NCI-H345 treated with DMSO at 0.1 percent for 48 hours (cell line): ENCODE measurements around the gene CDKN1B.

ENCODE experiments used
- DNase-seq: peaks from one replicate; lab custom pipeline; 2025; ENCODE audit not compliant: unreplicated experiment; lab: John Stamatoyannopoulos, UW

The CDKN1B gene

DNA sequence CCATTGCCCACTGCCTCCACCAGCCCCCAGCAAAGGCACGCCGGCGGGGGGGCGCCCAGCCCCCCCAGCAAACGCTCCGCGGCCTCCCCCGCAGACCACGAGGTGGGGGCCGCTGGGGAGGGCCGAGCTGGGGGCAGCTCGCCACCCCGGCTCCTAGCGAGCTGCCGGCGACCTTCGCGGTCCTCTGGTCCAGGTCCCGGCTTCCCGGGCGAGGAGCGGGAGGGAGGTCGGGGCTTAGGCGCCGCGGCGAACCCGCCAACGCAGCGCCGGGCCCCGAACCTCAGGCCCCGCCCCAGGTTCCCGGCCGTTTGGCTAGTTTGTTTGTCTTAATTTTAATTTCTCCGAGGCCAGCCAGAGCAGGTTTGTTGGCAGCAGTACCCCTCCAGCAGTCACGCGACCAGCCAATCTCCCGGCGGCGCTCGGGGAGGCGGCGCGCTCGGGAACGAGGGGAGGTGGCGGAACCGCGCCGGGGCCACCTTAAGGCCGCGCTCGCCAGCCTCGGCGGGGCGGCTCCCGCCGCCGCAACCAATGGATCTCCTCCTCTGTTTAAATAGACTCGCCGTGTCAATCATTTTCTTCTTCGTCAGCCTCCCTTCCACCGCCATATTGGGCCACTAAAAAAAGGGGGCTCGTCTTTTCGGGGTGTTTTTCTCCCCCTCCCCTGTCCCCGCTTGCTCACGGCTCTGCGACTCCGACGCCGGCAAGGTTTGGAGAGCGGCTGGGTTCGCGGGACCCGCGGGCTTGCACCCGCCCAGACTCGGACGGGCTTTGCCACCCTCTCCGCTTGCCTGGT is at the start of gene CDKN1B:
TSS of gene CDKN1B (plus strand) at position 576 of the 793 bp plus-strand sequence. CDS start 472 bp downstream, outside the sequence.
- peak; percentile 84 for DNase-seq

DNA sequence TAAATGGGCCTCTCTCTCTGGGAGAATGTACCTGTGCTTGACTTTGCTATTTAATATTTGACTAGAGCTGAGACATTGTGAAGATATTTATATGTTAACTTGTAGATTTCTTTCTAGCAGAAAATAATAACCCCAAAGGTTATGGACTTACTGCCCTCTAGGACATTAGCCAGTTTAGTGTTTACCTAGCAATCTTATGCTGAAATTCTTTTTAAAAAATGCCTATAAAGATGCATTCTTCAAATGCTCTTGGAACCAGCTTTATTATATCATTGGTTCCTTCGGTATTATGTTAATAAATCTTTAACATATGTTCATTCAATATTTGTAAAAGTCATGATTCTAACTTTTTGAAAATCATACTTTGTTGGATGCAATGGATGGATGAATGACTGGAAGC is 49.2 kb upstream of the CDKN1B start:
- DNase-seq = no peak

DNA sequence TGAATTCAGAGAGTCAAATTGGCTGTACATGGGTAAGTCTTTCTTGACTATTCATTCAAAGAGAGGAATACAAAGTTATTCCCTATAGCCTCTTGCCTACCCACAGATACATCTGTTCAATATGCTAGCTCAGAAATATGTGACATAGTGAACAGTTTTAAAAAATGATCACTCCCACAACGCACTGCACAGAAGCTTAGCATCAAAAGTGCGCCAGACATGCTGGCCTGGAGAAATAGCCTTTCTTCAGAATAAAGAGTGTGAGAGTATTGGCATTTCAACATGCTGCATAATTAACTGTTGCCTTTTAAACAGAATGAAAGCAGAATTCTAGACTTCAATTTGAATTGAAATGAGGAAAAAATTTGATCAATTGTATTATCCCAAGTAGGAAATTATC is 48.1 kb upstream of the CDKN1B start:
- DNase-seq = no peak

GRCh38 chr12:12671850-12672660 is 45.1 kb upstream of the CDKN1B start:
- no peak for DNase-seq

GRCh38 chr12:12673296-12673695 is 43.9 kb upstream of the CDKN1B start:
- no peak for DNase-seq

- no peak for DNase-seq
Observed at GRCh38 chr12:12676605-12677004, 40.6 kb upstream of the CDKN1B start.

GRCh38 chr12:12681061-12681765 is 36.0 kb upstream of the CDKN1B start:
- DNase-seq = no peak

DNA sequence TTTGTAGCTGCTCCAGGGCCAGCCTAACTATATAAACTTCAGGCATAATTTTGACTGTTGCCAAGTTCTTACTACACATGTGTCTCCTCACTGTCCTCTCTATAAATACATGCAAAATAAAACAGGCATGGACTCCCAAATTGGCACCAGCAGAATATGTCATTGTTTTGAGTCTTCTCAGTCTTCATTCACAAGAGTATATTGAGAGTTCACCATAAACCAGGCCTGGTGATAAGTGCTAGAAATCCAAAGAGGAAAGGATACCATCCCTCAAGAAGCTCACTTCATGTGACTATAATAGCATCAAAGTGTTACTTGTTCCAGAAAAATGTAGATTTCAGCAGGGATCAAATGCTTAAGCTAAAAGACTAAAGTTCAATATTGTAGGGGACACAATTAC is 34.9 kb upstream of the CDKN1B start:
- DNase-seq = no peak

GRCh38 chr12:12683136-12683697 is 34.0 kb upstream of the CDKN1B start:
- no peak for DNase-seq

DNA sequence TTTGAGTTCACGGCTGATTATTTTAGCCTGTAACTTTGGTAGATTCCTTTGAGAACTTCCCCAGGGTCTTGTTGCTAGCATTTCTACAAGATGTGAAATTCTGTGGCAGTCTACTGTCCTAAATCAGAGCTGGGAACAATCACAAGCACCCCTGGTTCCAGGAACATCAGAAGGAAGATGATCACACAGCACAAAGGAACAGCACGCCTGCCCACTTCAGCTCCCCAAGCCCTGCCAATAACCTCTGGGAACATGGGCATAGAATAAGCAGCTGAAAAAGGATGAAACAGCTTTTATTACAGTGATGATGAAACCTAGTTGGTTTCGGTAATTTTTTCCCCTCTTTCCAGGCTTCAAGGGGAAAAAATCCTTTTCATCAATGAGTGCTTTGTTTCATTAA is 33.4 kb upstream of the CDKN1B start:
- DNase-seq = no peak

GRCh38 chr12:12684375-12685106 is 32.6 kb upstream of the CDKN1B start:
- DNase-seq = no peak

DNA sequence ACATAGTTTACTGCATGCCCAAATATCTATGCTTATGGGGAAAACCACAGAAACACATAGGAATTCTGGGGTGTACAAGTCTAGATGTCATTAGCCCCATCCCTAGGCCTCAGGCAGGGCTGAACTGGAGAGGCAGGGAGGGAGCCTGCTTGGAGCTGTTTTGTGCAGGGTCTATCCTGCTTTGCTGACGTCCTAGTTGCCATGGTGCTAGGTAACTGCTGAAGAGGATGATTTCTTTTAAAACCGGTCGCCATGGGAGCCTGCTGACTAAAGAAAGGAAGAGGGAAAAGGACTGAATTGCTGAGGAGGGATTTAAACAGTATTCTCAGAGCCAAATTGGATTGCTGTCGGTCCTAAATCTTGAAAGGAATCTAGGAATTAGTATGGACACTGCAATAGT is 31.9 kb upstream of the CDKN1B start:
- no peak for DNase-seq

DNA sequence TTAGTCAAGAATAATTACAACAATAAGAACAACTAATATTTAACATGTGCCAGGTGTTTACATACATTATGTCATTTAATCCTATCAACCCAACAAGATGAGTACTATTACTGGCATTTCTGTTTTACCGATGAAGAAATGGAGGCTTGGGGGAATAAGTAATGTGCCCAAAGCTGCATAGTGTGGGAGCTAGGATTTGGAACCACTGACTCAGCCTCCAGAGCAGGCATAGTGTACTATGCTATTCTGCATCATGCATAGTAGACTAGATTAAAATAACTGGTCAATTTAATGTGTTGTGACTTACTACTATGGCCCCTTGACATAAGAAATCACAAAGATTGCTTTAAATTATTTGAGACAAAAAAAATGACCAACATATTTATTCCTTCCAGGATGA is 30.7 kb upstream of the CDKN1B start:
- DNase-seq = no peak

DNA sequence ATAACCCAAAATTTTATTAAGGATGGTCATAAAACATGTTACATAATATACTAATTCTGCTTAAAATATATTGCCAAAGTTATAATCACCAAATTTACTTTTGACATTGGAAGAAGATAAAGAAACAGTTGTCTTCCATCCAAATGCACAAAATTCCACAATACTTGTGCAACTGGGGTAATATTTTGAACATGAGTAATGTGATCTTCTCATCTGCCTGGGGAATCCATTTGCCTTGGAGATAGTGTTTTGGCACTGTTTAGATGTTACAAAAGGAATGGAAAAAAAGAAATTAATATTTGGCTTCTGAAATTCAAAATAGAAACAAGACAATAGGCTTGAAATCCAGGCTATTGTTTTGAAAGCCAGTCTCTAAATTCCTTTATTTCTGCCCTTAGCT is 30.2 kb upstream of the CDKN1B start:
- no peak for DNase-seq

GRCh38 chr12:12689647-12690300 is 27.4 kb upstream of the CDKN1B start:
- no peak for DNase-seq

DNA sequence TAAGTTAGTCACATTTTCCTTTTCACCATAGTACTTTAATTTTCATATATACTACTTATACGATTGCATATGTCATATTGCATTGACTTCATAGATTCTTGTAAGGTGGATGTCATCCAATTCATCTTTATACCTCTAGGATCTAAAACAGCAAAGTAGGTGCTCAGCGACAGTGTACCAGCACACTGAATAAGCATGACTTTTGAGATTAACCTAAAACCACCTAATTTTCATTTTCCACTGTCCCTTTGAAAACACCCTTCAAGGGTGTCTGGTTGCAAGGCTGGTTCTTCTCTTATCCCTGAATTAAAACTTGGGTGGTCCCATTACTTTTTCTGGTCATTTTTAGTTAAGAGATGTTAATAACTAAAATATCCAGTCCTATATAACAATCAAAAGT is 25.6 kb upstream of the CDKN1B start:
- no peak for DNase-seq

DNA sequence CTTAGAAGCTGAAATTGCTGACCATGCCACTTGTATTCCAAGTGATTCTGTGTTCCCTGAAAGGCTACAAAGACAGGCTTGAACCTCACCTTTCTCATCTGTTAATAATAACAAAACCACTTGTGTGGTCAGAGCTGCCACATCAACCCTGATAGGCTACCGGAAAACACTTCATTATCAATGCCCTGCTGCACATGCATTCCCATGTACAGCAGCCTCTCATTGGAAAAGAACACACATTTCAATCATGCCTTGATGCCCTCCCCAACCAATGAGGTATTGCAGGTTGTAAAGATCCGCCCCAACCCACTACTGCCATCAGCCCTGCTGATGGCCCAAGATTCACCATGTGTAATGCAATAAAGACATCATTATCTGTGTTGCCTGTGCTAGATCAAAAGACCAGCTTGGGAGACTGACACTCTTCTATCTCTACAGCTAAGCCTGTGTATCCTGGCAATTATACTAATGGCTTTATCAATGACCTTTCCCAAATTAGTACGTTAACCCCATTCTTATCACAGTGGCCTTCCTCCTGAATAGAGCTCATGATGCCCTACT is 24.0 kb upstream of the CDKN1B start:
- DNase-seq = no peak

- peak; percentile 92 for DNase-seq
Observed at GRCh38 chr12:12696562-12697383, 20.4 kb upstream of the CDKN1B start.

DNA sequence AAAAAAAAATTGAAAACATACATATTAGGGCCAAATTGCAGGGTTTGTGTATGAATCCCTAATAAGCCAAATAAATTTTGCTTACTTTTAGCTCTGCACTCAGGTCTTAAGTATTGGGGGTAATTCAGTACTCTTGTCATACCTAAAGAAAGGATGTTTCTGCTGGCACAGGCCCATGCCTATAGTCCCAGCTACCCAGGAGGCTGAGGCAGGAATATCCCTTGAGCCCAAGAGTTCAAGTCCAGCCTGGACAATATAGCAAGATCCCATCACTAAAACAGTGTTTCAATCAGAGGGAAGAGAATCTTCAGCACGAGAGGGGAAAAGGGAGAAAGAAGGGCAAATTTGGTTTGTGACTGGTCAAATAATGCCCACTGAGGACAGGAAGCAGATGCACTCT is 17.8 kb upstream of the CDKN1B start:
- no peak for DNase-seq
